ENCODE measurements around the gene RNASEH2A. TPM values are rescaled to one million over a fixed set of nuclear protein-coding genes. Genes with fewer than 3 reads are reported as not detected.
A peak's percentile ranks its signal among the peaks of the same experiment; 100 is the strongest.

RNASEH2A gene
- total and polyA plus RNA-seq, 2 of the 13 experiments (the other 11 are each of a cell fraction or from before 2014, with no cell fraction given): 25.1 to 35.8 TPM

DNA sequence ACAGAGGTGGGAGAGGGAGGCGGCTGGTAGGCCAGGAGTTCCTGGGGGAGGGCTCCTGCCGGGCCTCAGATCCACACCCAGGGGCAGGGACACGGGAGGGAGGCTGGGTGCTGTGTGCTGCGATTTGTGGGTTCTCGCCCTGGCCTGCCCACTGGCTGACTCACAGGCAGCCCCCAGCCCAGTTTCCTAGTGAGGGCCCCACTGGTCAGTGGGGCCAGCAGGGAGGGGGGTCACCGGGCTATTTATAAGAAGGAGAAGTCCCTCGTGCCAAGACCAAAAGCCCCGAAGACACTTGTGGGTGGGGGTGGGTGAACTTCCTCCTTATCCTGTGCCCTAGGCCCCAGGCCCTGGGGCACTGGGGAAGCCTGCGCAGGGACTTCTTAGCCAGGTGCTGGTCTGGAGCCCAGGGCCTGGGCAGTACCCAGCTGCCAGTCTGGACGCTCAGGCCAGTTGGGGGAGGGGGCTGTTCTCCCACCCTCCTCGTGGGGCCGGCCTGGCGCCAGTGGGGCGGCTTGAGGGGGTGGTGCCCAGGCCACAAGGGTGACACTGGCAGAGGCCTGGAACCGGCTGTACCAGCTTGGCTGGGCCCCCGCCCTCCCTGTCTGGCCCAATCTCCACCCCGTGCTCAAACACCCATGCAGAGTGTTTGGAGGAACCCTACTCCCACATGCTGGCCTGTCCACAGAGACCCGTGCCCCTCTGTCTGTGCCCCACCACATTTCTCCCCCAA is 20.1 kb upstream of the RNASEH2A start:
- H2AFZ ChIP-seq (ENCODE audit: low read length): no peak overlapping the region
- H3K79me2 ChIP-seq (ENCODE audit: insufficient read depth, low read length): no peaks in the 10 kb centered on the region
- peaks cover 88% of the 10 kb centered on the region for H3K4me1 ChIP-seq (ENCODE audit: insufficient read depth, low read length)
- no TSS peak for BruUV-seq (replicated peaks)
- no peaks in the 10 kb centered on the region for H3K9me3 ChIP-seq (ENCODE audit: low read length)
- H4K20me1 ChIP-seq (ENCODE audit: insufficient read depth, low read length): no peaks in the 10 kb centered on the region
- ChIA-PET CTCF (ENCODE audit: low intra/inter-chr PET ratio, low total read pairs) (no interaction called here), POLR2A (interaction anchor here (1.4 to 1.5 kb wide), 2 partner anchors 8 to 14 kb away, joined by 3 to 5 read pairs; no protein-coding TSS in a partner anchor)
- in situ Hi-C loops (cut with HindIII; ENCODE audit: extremely low pct_ligation_motif_present, low pct_unique_long_range_greater_than_20kb) (no loop called here), intact Hi-C loops (cut with micrococcal nuclease; ENCODE audit: unreplicated experiment) (no loop called here)
- no peak for ATAC-seq
- H3K4me3 ChIP-seq (replicated peaks in 1 of 3; ENCODE audit: insufficient read depth in 1 of 3, low read depth in 2 of 3, low read length in 3 of 3): no peak overlapping the region; a peak in 1 of 6 replicates
- FAIRE-seq: no peak
- no peak overlapping the region for H3K27ac ChIP-seq (ENCODE audit: extremely low read length, insufficient read depth, low read length)
- TF ChIP-seq, protein P1, sequence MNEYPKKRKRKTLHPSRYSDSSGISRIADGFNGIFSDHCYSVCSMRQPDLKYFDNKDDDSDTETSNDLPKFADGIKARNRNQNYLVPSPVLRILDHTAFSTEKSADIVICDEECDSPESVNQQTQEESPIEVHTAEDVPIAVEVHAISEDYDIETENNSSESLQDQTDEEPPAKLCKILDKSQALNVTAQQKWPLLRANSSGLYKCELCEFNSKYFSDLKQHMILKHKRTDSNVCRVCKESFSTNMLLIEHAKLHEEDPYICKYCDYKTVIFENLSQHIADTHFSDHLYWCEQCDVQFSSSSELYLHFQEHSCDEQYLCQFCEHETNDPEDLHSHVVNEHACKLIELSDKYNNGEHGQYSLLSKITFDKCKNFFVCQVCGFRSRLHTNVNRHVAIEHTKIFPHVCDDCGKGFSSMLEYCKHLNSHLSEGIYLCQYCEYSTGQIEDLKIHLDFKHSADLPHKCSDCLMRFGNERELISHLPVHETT (CRISPR knock-in tag; conservative IDR thresholded peaks at IDR 0.05): no peak
- TF ChIP-seq HNRNPL (IDR thresholded peaks at IDR 0.05; ENCODE audit: low read depth, low read length) (peak; percentile 84), SUZ12 (IDR thresholded peaks at IDR 0.05; ENCODE audit: low read depth, low read length) (no peak)
- no peaks in the 10 kb centered on the region for H3K36me3 ChIP-seq (replicated peaks in 1 of 2; ENCODE audit: control insufficient read depth in 1 of 2, insufficient read depth in 2 of 2, low read length in 2 of 2)
- H3K9ac ChIP-seq (ENCODE audit: insufficient read depth, low read depth, low read length): no peak overlapping the region
- no peak for DNase-seq (ENCODE audit: low spot score)
- H3K4me2 ChIP-seq (ENCODE audit: low read depth, low read length): no peak overlapping the region
- WGBS (ENCODE audit: low lambda C conversion rate): 32% methylated on average over 5 of the region's 18 CpGs
- no peaks in the 10 kb centered on the region; a peak in 3 of 5 replicates for H3K27me3 ChIP-seq (ENCODE audit: control insufficient read depth in 1 of 2, insufficient read depth in 2 of 2, low read length in 2 of 2)

DNA sequence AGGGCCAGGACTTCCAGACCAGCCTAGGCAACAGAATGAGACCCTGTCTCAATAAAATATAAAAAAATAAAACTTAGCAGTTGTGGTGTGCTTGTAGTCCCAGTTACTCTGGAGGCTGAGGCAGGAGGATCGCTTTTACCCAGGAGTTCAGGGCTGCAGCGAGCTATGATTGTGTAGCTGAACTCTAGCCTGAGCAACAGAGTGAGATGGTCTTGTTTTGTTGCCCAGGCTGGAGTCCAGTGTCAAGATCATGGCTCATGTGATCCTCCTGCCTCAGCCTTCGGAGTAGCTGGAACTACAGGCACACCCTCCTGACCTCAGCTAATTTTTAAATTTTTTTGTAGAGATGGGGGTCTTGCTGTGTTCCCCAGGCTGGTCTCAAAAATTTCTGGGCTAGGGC is 19.4 kb upstream of the RNASEH2A start:
- ATAC-seq (no peak), DNase-seq (ENCODE audit: low spot score) (no peak), FAIRE-seq (no peak)
- POLR2A ChIA-PET: interaction anchor here (1.4 to 1.5 kb wide), 2 partner anchors 9 to 14 kb away, joined by 3 to 5 read pairs; no protein-coding TSS in a partner anchor
- no TSS peak for BruUV-seq (replicated peaks)
- Histone ChIP-seq H3K36me3 (replicated peaks in 1 of 2; ENCODE audit: control insufficient read depth in 1 of 2, insufficient read depth in 2 of 2, low read length in 2 of 2) (no peaks in the 10 kb centered on the region), H3K4me3 (replicated peaks in 1 of 3; ENCODE audit: insufficient read depth in 1 of 3, low read depth in 2 of 3, low read length in 3 of 3) (no peak overlapping the region), H3K27me3 (ENCODE audit: control insufficient read depth in 1 of 2, insufficient read depth in 2 of 2, low read length in 2 of 2) (no peaks in the 10 kb centered on the region; a peak in 3 of 5 replicates), H3K9me3 (ENCODE audit: low read length) (no peaks in the 10 kb centered on the region), H3K9ac (ENCODE audit: insufficient read depth, low read depth, low read length) (no peak overlapping the region), H3K4me1 (ENCODE audit: insufficient read depth, low read length) (peaks cover 82% of the 10 kb centered on the region), H3K79me2 (ENCODE audit: insufficient read depth, low read length) (no peaks in the 10 kb centered on the region), H3K4me2 (ENCODE audit: low read depth, low read length) (no peak overlapping the region), H2AFZ (ENCODE audit: low read length) (no peak overlapping the region), H4K20me1 (ENCODE audit: insufficient read depth, low read length) (no peaks in the 10 kb centered on the region), H3K27ac (ENCODE audit: extremely low read length, insufficient read depth, low read length) (no peak overlapping the region)
- CTCF ChIA-PET (ENCODE audit: low intra/inter-chr PET ratio, low total read pairs): no interaction called here
- TF ChIP-seq, protein P2, sequence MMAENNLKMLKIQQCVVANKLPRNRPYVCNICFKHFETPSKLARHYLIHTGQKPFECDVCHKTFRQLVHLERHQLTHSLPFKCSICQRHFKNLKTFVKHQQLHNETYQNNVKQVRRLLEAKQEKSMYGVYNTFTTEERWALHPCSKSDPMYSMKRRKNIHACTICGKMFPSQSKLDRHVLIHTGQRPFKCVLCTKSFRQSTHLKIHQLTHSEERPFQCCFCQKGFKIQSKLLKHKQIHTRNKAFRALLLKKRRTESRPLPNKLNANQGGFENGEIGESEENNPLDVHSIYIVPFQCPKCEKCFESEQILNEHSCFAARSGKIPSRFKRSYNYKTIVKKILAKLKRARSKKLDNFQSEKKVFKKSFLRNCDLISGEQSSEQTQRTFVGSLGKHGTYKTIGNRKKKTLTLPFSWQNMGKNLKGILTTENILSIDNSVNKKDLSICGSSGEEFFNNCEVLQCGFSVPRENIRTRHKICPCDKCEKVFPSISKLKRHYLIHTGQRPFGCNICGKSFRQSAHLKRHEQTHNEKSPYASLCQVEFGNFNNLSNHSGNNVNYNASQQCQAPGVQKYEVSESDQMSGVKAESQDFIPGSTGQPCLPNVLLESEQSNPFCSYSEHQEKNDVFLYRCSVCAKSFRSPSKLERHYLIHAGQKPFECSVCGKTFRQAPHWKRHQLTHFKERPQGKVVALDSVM (CRISPR knock-in tag; IDR thresholded peaks at IDR 0.05): peak; percentile 88
- TF ChIP-seq ZMYM3 (CRISPR knock-in tag; IDR thresholded peaks at IDR 0.05) (peak; percentile 51; the same call in 1 of the 2 replicates), ZNF460 (CRISPR knock-in tag; IDR thresholded peaks at IDR 0.05; ENCODE audit: borderline replicate concordance) (0 out of 2 replicates have a peak, but pooled peaks have one; percentile 23)
- TF ChIP-seq, protein P3, sequence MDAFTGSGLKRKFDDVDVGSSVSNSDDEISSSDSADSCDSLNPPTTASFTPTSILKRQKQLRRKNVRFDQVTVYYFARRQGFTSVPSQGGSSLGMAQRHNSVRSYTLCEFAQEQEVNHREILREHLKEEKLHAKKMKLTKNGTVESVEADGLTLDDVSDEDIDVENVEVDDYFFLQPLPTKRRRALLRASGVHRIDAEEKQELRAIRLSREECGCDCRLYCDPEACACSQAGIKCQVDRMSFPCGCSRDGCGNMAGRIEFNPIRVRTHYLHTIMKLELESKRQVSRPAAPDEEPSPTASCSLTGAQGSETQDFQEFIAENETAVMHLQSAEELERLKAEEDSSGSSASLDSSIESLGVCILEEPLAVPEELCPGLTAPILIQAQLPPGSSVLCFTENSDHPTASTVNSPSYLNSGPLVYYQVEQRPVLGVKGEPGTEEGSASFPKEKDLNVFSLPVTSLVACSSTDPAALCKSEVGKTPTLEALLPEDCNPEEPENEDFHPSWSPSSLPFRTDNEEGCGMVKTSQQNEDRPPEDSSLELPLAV (CRISPR knock-in tag; conservative IDR thresholded peaks at IDR 0.05; ENCODE audit: low read depth): no peak
- 37% methylated on average over 3 of the region's 3 CpGs for WGBS (ENCODE audit: low lambda C conversion rate)
- in situ Hi-C loops (cut with HindIII; ENCODE audit: extremely low pct_ligation_motif_present, low pct_unique_long_range_greater_than_20kb) (no loop called here), intact Hi-C loops (cut with micrococcal nuclease; ENCODE audit: unreplicated experiment) (no loop called here)
